NCI-H1417 treated with DMSO at 0.1 percent for 48 hours (cell line): Measurements from ENCODE around the gene NMUR1.

Source experiments
- DNase-seq: peaks from one replicate; lab custom pipeline; 2025; lab: John Stamatoyannopoulos, UW

The NMUR1 gene

DNA sequence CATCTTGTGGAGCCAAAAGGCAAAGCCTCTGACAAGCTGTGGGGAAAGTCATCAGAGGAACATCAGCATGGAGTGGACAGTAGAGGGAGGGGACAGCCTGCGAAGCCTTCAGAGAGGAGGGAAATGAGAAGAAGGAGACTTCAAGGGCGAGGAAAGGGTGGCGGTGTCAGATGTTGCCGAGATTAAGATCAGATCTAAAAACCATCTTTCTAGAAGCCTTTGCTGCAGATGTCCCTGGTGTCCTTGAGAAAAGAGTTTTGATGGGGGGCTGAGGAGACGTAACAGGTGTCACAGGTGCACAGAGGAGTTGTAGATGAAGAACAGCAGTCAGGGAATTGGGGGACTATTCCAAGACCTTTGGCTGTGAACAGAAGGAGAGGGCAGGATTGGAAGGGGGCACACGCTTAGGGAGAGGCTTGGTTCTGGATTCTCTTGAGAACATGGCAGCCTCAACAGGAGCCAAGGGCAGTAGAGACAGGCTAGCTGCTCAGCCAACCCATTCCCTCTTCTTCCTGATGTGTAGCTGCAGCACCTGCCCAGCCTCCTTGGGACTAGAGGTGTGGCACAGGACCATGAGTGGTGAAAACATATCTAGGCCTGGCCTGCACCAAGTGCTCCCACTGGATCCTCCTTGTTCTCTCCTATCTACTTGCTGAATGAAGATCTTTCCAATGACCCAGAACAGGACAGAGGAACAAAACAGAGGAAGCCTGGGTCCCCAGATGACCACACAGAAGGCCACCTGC is 43.2 kb downstream of the NMUR1 start:
- DNase-seq = no peak

DNA sequence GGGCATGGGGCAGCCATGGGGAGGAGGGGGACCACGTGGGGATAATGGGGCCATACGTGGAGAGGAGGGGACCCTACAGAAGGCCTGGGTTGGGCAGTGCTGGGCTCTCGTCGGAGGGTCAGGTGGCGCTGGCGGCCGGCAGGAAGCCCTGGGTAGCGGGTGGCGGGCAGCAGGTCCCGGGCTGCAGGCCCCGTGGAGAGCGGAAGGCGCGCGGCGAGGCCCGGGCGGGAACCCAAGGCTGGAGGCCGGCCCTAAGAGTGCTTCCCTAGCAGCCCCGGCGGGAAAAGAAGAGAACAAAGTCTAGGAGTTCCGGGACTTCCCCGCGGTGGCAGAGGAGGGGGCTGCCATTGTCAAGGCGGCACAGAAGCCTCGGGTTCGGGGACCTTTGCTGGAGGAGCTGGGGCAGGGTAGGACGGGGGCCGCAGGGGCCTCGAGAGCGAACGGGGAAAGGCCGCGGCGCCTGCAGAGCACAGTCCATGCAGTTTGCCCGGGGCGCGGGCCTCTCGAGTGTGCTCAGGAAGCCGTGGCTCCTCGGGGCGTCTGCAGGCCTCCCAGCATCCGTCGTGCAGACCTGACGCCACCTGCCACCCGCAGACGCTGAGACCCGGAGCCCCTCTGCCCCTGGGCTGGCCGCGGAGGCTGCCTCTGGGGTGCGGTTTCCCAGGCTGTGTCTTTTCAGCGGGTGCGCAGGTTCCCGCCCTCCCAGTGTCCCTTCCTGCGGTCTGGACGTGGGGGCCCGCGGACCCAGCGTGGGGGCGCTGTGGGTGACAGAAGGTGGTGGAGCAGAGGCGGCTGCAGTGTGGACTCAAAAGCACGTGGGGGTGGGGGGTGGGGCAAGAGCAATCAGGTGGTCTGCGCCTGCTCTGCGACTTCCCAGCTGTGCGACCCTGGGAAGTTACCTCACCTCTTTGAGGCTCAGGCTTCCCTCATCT is 46.6 kb downstream of the NMUR1 start:
- no peak for DNase-seq

DNA sequence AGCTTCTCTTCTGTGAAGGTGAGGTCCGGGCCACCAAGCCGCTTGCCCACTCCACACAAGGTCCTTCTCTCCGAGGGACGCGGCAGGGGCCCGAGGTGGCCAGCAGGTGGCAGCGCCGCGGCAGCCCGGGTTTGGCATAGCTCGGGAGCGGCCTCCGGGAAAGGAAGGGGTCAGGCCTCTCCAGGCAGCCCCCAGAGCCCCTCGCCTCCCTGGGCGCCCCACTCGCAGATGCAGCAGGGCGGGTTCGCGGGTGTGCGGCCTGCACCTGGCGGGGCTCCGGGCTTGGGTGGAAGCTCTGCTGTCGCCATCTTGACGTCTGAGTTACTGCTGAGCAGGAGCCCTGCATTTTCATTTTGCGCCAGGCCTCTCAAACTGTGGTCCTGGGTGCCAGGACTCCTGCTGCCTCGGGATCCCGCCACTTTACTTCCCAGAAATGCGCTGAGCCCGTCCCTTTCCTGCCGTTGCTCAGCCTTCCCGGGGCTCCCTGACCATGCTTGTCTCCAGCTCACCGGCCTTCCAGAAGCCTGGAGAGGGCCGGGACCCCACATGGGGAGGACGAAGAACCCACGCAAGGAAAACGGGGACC is 47.3 kb downstream of the NMUR1 start:
- DNase-seq = no peak

DNA sequence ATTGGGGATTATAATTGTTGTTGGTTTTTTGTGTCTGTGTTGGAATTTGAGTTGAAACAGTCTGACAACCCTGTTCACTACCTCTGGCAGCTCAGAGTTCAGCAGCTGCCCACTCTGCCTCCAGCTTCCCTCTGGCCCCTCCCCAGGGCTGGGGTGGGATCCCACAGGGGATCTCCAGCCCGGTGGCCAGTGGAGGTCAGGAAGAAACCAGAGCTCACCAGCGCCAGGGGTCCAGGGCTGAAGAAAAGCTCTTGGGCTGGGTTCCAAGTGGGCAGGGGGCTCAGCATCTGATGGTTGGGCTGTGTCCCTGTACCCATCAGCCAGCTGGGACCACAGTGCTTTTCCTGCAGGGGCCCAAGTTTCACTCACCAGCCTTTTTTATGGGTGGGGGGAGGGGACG is 49.5 kb downstream of the NMUR1 start:
- no peak for DNase-seq

DNA sequence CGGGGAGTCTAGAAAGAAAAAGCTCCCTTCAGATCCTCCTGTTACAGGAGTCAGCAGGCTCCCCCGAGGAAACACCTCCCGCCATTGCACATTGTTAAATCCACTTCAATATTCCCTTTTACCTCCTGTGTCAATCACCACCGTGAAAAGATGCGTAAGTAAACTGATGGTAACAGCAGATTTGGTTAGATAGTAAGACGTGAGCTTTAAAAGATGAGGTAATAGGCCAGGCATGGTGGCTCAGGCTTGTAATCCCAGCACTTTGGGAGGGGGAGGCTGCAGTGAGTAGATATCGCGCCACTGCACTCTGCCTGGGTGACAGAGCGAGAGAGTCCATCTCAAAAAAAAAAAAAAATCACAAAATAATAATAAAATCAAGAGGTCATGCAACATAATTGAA is 50.8 kb downstream of the NMUR1 start:
- DNase-seq = no peak

DNA sequence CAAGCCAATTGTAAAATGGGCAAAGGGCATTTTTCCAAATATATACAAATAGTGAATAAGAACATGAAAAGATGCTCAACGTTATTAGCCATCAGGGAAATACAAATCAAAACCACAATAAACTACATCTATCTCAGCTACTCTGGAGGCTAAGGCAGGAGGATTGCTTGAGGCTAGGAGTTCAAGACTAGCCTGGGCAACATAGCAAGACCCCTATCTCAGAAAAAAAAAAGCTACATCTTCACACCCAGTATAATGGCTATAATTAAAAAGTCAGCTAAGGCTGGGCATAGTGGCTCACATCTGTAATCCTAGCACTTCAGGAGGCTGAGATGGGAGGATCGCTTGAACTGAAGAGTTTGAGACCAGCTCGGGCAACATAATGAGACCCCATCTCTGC is 53.3 kb downstream of the NMUR1 start:
- no peak for DNase-seq

DNA sequence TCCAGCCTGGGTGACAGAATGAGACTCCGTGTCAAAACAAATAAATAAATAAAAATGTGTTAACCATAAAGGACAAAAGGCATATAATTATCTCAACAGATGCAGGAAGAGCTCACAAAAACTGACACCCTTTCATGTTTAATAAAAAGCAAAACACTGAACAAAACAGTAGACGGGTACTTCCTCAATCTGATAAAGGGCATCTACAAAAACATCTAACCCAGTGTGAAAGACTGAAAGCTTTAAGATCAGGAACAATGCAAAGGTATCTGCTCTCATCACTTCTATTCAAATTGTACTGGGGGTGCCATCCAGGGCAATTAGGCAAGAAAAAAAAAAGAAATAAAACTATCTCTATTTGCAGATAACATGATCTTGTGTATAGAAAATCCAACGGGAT is 54.3 kb downstream of the NMUR1 start:
- no peak for DNase-seq
